ENCODE data around the gene KIF4A. TPM values are rescaled to one million over a fixed set of nuclear protein-coding genes. Genes with fewer than 3 reads are reported as not detected.

The KIF4A gene, protein sequence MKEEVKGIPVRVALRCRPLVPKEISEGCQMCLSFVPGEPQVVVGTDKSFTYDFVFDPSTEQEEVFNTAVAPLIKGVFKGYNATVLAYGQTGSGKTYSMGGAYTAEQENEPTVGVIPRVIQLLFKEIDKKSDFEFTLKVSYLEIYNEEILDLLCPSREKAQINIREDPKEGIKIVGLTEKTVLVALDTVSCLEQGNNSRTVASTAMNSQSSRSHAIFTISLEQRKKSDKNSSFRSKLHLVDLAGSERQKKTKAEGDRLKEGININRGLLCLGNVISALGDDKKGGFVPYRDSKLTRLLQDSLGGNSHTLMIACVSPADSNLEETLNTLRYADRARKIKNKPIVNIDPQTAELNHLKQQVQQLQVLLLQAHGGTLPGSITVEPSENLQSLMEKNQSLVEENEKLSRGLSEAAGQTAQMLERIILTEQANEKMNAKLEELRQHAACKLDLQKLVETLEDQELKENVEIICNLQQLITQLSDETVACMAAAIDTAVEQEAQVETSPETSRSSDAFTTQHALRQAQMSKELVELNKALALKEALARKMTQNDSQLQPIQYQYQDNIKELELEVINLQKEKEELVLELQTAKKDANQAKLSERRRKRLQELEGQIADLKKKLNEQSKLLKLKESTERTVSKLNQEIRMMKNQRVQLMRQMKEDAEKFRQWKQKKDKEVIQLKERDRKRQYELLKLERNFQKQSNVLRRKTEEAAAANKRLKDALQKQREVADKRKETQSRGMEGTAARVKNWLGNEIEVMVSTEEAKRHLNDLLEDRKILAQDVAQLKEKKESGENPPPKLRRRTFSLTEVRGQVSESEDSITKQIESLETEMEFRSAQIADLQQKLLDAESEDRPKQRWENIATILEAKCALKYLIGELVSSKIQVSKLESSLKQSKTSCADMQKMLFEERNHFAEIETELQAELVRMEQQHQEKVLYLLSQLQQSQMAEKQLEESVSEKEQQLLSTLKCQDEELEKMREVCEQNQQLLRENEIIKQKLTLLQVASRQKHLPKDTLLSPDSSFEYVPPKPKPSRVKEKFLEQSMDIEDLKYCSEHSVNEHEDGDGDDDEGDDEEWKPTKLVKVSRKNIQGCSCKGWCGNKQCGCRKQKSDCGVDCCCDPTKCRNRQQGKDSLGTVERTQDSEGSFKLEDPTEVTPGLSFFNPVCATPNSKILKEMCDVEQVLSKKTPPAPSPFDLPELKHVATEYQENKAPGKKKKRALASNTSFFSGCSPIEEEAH
- total RNA-seq: 7.5 and 15.8 TPM in 2 replicates

DNA sequence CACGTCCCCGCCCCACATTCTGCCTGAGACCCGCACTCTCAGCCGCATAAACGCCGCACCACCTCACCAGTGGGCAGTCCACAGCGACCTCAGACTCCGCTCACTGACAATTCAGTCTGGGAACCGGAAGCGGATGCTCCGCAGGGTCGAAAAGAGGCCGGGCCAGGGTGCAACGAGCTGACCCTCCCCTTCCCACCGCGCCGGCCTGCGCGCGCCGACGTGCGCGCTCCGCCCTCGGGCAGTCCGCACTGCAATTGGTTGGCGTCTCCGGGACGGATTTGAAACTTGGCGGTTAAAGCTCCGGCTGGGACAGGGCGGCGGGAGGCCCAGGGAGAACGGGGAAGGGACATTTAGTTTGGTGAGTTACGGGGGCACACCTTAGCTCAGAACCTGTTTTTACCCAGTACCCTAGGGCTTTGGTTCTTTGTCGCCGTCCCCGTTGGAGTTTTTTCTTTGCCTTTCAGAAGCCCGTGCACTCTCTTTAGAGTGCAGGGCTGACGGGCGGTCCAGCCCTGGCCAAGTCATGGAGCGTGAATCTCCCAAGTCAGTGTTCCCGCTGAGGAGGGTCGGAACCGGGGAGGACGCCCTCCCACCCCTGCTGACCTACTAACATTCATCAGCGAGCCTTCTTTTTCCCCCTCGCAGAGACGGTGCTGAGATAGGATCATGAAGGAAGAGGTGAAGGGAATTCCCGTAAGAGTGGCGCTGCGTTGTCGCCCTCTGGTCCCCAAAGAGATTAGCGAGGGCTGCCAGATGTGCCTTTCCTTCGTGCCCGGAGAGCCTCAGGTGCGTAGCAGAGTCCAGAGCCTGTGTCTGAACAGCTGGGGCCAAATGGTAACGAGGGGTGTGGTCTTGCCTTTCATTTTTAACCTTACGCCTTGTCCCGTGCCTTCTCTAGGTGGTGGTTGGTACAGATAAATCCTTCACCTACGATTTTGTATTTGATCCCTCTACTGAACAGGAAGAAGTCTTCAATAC is at the start of gene KIF4A, which contains the start of gene PDZD11:
TSS of gene KIF4A (plus strand) at position 312 of the 978 bp plus-strand sequence. CDS start at position 667, 355 bp downstream.
TSS of gene PDZD11 (minus strand) at position 135 of the 978 bp plus-strand sequence. CDS start 586 bp downstream, outside the sequence.

DNA sequence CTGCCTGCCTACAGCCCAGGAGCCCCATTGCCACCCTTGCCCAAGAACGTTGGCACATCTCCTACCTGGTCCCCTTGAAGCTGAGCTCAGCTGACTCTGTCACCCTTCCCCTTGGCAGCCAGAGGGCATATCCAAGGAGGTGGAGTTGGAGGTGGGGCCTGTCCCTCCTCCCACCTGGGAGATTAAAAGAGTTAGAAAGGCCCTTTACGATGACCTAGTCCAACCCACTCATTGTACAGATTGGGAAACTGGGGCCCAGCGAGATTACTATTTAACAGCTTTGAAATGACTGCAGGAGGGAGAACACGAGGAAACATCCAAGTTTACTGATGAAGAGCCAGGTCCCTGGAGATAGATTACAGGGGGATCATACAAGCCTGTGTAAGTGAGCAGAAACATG is 29.8 kb upstream of the KIF4A start, which contains the start of gene P2RY4:
TSS of gene P2RY4 (minus strand) at position 101 of the 400 bp plus-strand sequence. CDS start 580 bp downstream, outside the sequence.

DNA sequence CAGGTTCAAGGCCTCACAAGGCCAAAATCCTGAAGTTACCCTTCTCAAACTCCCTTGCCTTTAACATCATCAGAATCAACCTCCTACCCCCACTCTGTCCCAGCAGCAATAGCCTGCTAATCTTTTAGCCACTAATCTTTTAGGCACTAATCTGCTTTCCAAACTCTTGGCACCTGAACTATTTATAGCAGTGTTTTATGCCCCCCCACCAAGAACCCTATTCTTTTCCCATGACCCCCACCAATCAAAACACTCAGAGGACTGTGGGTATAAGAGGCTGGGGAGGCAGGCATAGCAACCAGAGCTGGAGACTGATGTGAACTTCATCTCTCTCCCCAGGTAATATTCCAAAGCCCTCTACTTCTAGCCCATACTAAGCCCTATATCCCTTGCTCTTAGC is 21.9 kb upstream of the KIF4A start, which contains the start of gene ARR3:
TSS of gene ARR3 (plus strand) at position 301 of the 400 bp plus-strand sequence. CDS start 1,052 bp downstream, outside the sequence.

DNA sequence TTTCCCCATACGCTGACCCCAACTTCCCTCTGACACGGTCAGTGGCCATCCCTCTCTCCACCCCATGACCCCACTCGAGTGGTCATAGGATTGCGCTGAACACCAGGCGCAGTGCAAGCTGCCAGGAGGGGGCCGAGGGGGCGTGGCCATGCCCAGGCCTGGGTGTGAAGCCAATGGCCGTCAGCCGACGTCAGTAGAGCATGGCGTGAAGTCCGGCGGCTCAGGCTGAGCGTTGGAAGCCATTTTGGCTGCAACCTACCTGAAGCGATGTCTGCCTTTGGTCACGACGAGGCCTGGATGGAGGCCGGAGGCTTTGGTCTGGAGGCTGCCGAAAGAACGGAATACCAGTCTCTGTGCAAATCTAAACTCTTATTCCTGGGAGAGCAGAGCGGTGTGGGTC is 8.0 kb upstream of the KIF4A start, which contains the start of gene RAB41:
TSS of gene RAB41 (plus strand) at position 222 of the 400 bp plus-strand sequence. CDS start at position 268, 46 bp downstream.

DNA sequence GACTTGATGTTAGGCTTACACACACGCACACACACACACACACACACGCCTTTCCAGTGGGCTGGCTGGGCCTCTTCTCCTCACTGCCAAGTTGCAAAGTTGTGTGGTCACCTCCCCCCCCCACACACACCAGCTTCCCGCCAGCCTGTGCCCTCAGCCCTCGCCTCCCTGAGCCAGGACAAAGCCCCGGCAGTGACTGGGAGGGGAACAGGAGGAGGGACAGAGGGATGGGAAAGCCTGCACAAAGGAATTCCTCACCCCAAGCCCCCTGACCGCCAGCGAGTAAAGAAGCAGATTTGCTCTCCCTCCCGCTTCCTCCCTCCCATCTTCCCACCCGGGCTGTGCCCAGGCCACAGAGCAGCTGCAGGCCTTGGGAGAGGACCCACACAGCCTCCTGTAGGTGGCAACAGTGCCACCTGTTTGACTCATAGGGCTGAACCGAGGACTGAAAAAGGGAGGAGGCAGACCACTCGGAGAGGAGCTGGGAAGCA is 133.0 kb downstream of the KIF4A start, which contains the start of gene GDPD2:
TSS of gene GDPD2 (plus strand) at position 464 of the 491 bp plus-strand sequence. CDS start 1,671 bp downstream, outside the sequence.

DNA sequence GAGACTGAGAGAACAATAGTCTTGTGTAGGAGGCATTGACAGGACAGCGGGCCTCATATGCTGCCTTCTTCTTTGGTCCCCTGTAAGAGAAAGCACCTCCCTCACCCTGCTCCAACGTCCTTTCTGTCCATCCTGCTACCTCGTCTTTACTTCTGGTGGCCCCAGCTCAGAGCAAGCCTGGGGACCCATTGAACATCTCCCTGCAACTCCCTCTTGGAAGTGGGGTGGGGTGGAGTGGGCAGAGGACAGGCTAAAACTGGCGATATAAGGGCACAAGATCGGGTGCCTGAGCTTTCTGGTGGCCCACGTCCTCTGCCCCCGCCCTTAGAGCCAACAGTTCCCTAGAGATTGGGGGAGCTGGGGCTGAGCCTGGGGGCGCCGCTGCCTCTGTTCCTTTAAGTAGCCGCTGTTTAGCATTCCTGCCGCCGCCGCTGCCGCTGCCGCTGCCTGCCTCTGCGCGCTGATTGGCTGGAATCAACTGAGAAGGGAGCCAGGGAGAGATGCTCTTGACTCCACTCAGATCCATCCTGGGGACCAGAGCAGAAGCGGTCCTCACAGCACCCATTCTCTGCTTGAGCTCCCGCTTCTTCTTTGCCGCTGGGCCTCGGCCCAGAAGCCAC is 154.5 kb downstream of the KIF4A start, which contains the start of gene DLG3:
TSS of gene DLG3 (plus strand) at position 510 of the 620 bp plus-strand sequence. CDS start 367 bp downstream, outside the sequence.

Small RNAs within 50 kb of the gene (small RNA-seq; reads per million reads assigned to genes)
- gene RNA5SP507 (0.08 reads per million), gene RNU4-81P (not detected), gene RNY4P23 (2.0 reads per million, percentile 80 among the genes with 10 or more reads in this experiment)

Other genes with a start within 250 kb of the KIF4A start
- gene AWAT2, start 240.2 kb upstream of the KIF4A start, total RNA-seq: under 0.01 and 0.19 TPM in 2 replicates
- not detected in 2 replicates for gene OTUD6A, start 227.6 kb upstream of the KIF4A start, total RNA-seq
- gene IGBP1, start 156.7 kb upstream of the KIF4A start, total RNA-seq: 64.1 and 90.8 TPM in 2 replicates
- gene DGAT2L6, start 112.6 kb upstream of the KIF4A start, total RNA-seq: not detected in 2 replicates
- not detected in 2 replicates for gene AWAT1, start 55.4 kb upstream of the KIF4A start, total RNA-seq
- 0.10 TPM in 1 of 2 replicates, not detected in the other for gene P2RY4, start 29.9 kb upstream of the KIF4A start, total RNA-seq
- gene ARR3, start 21.8 kb upstream of the KIF4A start, total RNA-seq: not detected in 2 replicates
- gene RAB41, start 7.9 kb upstream of the KIF4A start, total RNA-seq: not detected in 2 replicates
- 34.2 and 45.7 TPM in 2 replicates for gene PDZD11, start 177 bp upstream of the KIF4A start, total RNA-seq
- gene GDPD2, start 133.2 kb downstream of the KIF4A start, total RNA-seq: not detected in 2 replicates
- 1.2 and 1.3 TPM in 2 replicates for gene DLG3, start 154.7 kb downstream of the KIF4A start, total RNA-seq

Data from vein endothelial cell (primary cell).